SK-N-SH (cell line): ENCODE results near the gene FCHO1. TPM values are rescaled to one million over a fixed set of nuclear protein-coding genes. Genes with fewer than 3 reads are reported as not detected.

Experiments
- CTCF ChIA-PET: fragments of 300-600, 350-600 bp; formaldehyde crosslinking; extraction: SDS; loops from one replicate; lab custom pipeline; 2021; lab: Yijun Ruan, JAX
- POLR2A ChIA-PET: fragments of 350-600 bp; sonication (Branson Sonifier 250); formaldehyde crosslinking; extraction: SDS; loops from one replicate; lab custom pipeline; 2020; ENCODE audit warnings: antibody characterized with exemption, inconsistent platforms; lab: Yijun Ruan, JAX
- DNase-seq: peaks from one replicate; pipeline ENCODE4 v3.0.0; 2012
- H2AFZ ChIP-seq: fragments of 200-600 bp; sonication (generic); 2 replicates; pipeline ENCODE4 v1.8.1; 2016; ENCODE audit warnings: antibody characterized with exemption, mild to moderate bottlenecking, low read depth
- H3F3A ChIP-seq: fragments of 200-600 bp; sonication (generic); replicated peaks from 2 replicates; pipeline ENCODE3; 2016; ENCODE audit warnings: antibody characterized with exemption, mild to moderate bottlenecking; ENCODE audit not compliant: insufficient read depth
- H3K27ac ChIP-seq, 2 experiments: fragments of 200-500 bp in 1 of 2; fragments of 200-600 bp in 1 of 2; sonication (Bioruptor generic) in 1 of 2; sonication (generic), shearing (Covaris generic) in 1 of 2; 2 replicates each; pipeline versions ENCODE4 v1.5.1 to v1.6.1; 2014 to 2016; ENCODE audit warnings: low read depth in 2 of 2, inconsistent platforms in 1 of 2, low read length in 1 of 2, mild to moderate bottlenecking in 1 of 2, mixed read lengths in 1 of 2
- H3K27me3 ChIP-seq: fragments of 200-600 bp; sonication (generic), shearing (Covaris generic); 2 replicates; pipeline ENCODE4 v1.6.1; 2016; ENCODE audit warnings: mixed run types; ENCODE audit not compliant: insufficient read depth
- H3K36me3 ChIP-seq, 2 experiments: fragments of 200-500 bp in 1 of 2; fragments of 200-600 bp in 1 of 2; sonication (Bioruptor generic) in 1 of 2; sonication (generic) in 1 of 2; replicated peaks in 1 of 2; 2 replicates each; pipeline versions ENCODE3 to v1.5.1; 2014 to 2016; ENCODE audit warnings: low read length in 1 of 2, mild to moderate bottlenecking in 1 of 2; ENCODE audit not compliant: insufficient read depth in 2 of 2, control insufficient read depth in 1 of 2
- H3K4me1 ChIP-seq, 2 experiments: fragments of 200-500 bp in 1 of 2; fragments of 200-600 bp in 1 of 2; sonication (Bioruptor generic) in 1 of 2; sonication (generic), shearing (Covaris generic) in 1 of 2; 2 replicates each; pipeline versions ENCODE4 v1.5.1 to v1.6.1; 2014 to 2016; ENCODE audit warnings: low read depth in 1 of 2, low read length in 1 of 2, mixed run types in 1 of 2; ENCODE audit not compliant: insufficient read depth in 2 of 2, control insufficient read depth in 1 of 2
- H3K4me2 ChIP-seq: fragments of 200-600 bp; sonication (generic), shearing (Covaris generic); 2 replicates; pipeline ENCODE4 v1.6.1; 2017; ENCODE audit warnings: mixed run types
- H3K4me3 ChIP-seq, 2 experiments: fragments of 200-500 bp in 1 of 2; fragments of 200-600 bp in 1 of 2; sonication (Bioruptor generic) in 1 of 2; sonication (generic), shearing (Covaris generic) in 1 of 2; 2 replicates each; pipeline versions ENCODE4 v1.5.1 to v1.8.1; 2014 to 2016; ENCODE audit warnings: low read depth in 2 of 2, inconsistent platforms in 1 of 2, low read length in 1 of 2, mild to moderate bottlenecking in 1 of 2, mixed read lengths in 1 of 2, moderate library complexity in 1 of 2
- H3K79me2 ChIP-seq: fragments of 200-600 bp; sonication (generic); 2 replicates; pipeline ENCODE4 v1.8.1; 2017; ENCODE audit warnings: mild to moderate bottlenecking; ENCODE audit not compliant: insufficient read depth
- H3K9ac ChIP-seq: fragments of 200-600 bp; sonication (generic); 2 replicates; pipeline ENCODE4 v1.6.1; 2017; ENCODE audit warnings: mixed run types
- H3K9me2 ChIP-seq: fragments of 200-600 bp; sonication (generic); 2 replicates; pipeline ENCODE4 v1.6.1; 2017; ENCODE audit warnings: mixed run types
- H3K9me3 ChIP-seq: fragments of 200-600 bp; sonication (generic); 2 replicates; pipeline ENCODE4 v1.6.1; 2017; ENCODE audit warnings: mixed run types, mild to moderate bottlenecking, moderate library complexity
- H4K20me1 ChIP-seq: fragments of 200-600 bp; sonication (generic); 2 replicates; pipeline ENCODE4 v1.6.1; 2017; ENCODE audit warnings: mild to moderate bottlenecking, mixed run types; ENCODE audit not compliant: insufficient read depth
- CHD2 ChIP-seq: fragments of 150-350 bp; IDR thresholded peaks from 2 replicates; pipeline ENCODE4 v1.6.1; 2018; ENCODE audit warnings: low read length; ENCODE audit not compliant: partially characterized antibody
- CTCF ChIP-seq: fragments of 200-600 bp; sonication (generic); IDR thresholded peaks from 2 replicates; pipeline ENCODE4 v1.6.1; 2017; ENCODE audit warnings: antibody characterized with exemption, mild to moderate bottlenecking, moderate library complexity
- ELF1 ChIP-seq: IDR thresholded peaks from 2 replicates; pipeline ENCODE4 v1.4.0; 2012
- FOSL2 ChIP-seq: IDR thresholded peaks from 2 replicates; pipeline ENCODE4 v1.4.0; 2012; ENCODE audit warnings: low read depth, mild to moderate bottlenecking, moderate library complexity, borderline replicate concordance
- FOXM1 ChIP-seq: IDR thresholded peaks from 2 replicates; pipeline ENCODE4 v1.4.0; 2012; ENCODE audit warnings: low read depth, mild to moderate bottlenecking
- JUND ChIP-seq: IDR thresholded peaks from 2 replicates; pipeline ENCODE4 v1.4.0; 2012
- MAX ChIP-seq: IDR thresholded peaks from 2 replicates; pipeline ENCODE4 v1.4.0; 2012; ENCODE audit warnings: low read depth
- NFIC ChIP-seq: IDR thresholded peaks from 2 replicates; pipeline ENCODE4 v1.4.0; 2012; ENCODE audit warnings: borderline replicate concordance
- NRF1 ChIP-seq: IDR thresholded peaks from 2 replicates; pipeline ENCODE4 v1.6.1; 2012; ENCODE audit warnings: low read depth, mild to moderate bottlenecking, low read length
- PBX3 ChIP-seq: IDR thresholded peaks from 2 replicates; pipeline ENCODE4; 2012
- POLR2AphosphoS5 ChIP-seq: IDR thresholded peaks from 2 replicates; pipeline ENCODE4 v1.6.1; 2012; ENCODE audit warnings: low read depth, low read length
- RAD21 ChIP-seq: IDR thresholded peaks from 2 replicates; pipeline ENCODE4 v1.6.1; 2012; ENCODE audit warnings: mild to moderate bottlenecking, low read length
- RCOR1 ChIP-seq: fragments of 150-350 bp; IDR thresholded peaks from 2 replicates; pipeline ENCODE4 v1.6.1; 2017; ENCODE audit warnings: antibody characterized with exemption, low read length
- RFX5 ChIP-seq: IDR thresholded peaks from 2 replicates; pipeline ENCODE4 v1.6.1; 2012; ENCODE audit warnings: mild to moderate bottlenecking, improper control_type of control experiment, low read length
- RXRA ChIP-seq: IDR thresholded peaks from 2 replicates; pipeline ENCODE4 v1.4.0; 2012; ENCODE audit warnings: low read depth, mild to moderate bottlenecking, borderline replicate concordance
- SMC3 ChIP-seq: IDR thresholded peaks from 2 replicates; pipeline ENCODE4 v1.6.1; 2012; ENCODE audit warnings: low read depth, low read length, improper control_type of control experiment
- TAF1 ChIP-seq: IDR thresholded peaks from 2 replicates; pipeline ENCODE4 v1.6.1; 2012; ENCODE audit warnings: low read depth, mild to moderate bottlenecking, low read length, moderate library complexity, borderline replicate concordance
- TCF12 ChIP-seq: IDR thresholded peaks from 2 replicates; pipeline ENCODE4 v1.4.0; 2012
- TEAD4 ChIP-seq: IDR thresholded peaks from 2 replicates; pipeline ENCODE4 v1.4.0; 2012; ENCODE audit warnings: mild to moderate bottlenecking, borderline replicate concordance; ENCODE audit not compliant: insufficient read depth
- USF1 ChIP-seq: IDR thresholded peaks from 2 replicates; pipeline ENCODE4 v1.4.0; 2012; ENCODE audit warnings: low read depth, borderline replicate concordance
- ZBTB33 ChIP-seq: IDR thresholded peaks from 2 replicates; pipeline ENCODE4 v1.4.0; 2012; ENCODE audit warnings: low read depth, borderline replicate concordance
- WGBS: methylation state at CpG from one replicate; pipeline ENCODE4 v1.1.6; 2017; ENCODE audit warnings: low lambda C conversion rate; 5-methylcytosine and 5-hydroxymethylcytosine counted together
- polyA plus RNA-seq, 3 experiments: library from polyadenylated mRNA; depleted of rRNA; stranded (reverse); fragments of >200 nt; gene quantifications; 2 replicates each; pipeline ENCODE4 v1.2.3, GENCODE V29; 2012

Gene FCHO1
- polyA plus RNA-seq, 1 of the 3 experiments (the other 2 are of a cell fraction): 0.71 TPM

GRCh38 chr19:17772172-17772571, 20.9 kb downstream of the FCHO1 start:
- 100% methylated on average over 3 of the region's 4 CpGs for WGBS
- ChIA-PET POLR2A (no interaction called here), CTCF (interaction anchor here (0.7 to 1.6 kb wide), 3 partner anchors 12 to 166 kb away, joined by 3 read pairs; no protein-coding TSS in a partner anchor)
- Histone ChIP-seq H3K27me3 (no peaks in the 10 kb centered on the region), H2AFZ (no peak overlapping the region), H4K20me1 (no peaks in the 10 kb centered on the region), H3K9ac (no peak overlapping the region), H3K27ac (no peak overlapping the region), H3K79me2 (no peaks in the 10 kb centered on the region), H3K4me1 (no peaks in the 10 kb centered on the region), H3K4me3 (no peak overlapping the region), H3K9me3 (no peaks in the 10 kb centered on the region), H3K36me3 (no peaks in the 10 kb centered on the region), H3K9me2 (no peaks in the 10 kb centered on the region), H3F3A (no peaks in the 10 kb centered on the region), H3K4me2 (no peak overlapping the region)
- TF ChIP-seq TAF1 (no peak), USF1 (peak; percentile 45; the same call in 1 of the 2 replicates), PBX3 (peak; percentile 55), ELF1 (no peak), TEAD4 (no peak)
- DNase-seq: no peak

- no peak overlapping the region for H3K27ac ChIP-seq
- no peak overlapping the region for H2AFZ ChIP-seq
- peak; percentile 76 for DNase-seq
- no peak overlapping the region; a peak in 1 of 4 replicates for H3K4me3 ChIP-seq
- no peaks in the 10 kb centered on the region for H3K9me2 ChIP-seq
- no peaks in the 10 kb centered on the region for H3K4me1 ChIP-seq
- 49% methylated on average over 10 of the region's 16 CpGs for WGBS
- no peaks in the 10 kb centered on the region for H3K79me2 ChIP-seq
- H3K4me2 ChIP-seq: no peak overlapping the region
- H4K20me1 ChIP-seq: no peaks in the 10 kb centered on the region
- ChIA-PET CTCF (interaction anchor here (0.6 to 3.6 kb wide), 19 partner anchors 8 to 168 kb away, joined by 3 to 24 read pairs (median 3); partner anchors contain the start of gene RPL18A), POLR2A (no interaction called here)
- no peaks in the 10 kb centered on the region for H3K9me3 ChIP-seq
- H3K36me3 ChIP-seq: no peaks in the 10 kb centered on the region
- H3F3A ChIP-seq: no peaks in the 10 kb centered on the region
- no peaks in the 10 kb centered on the region for H3K27me3 ChIP-seq
- H3K9ac ChIP-seq: no peak overlapping the region
- TF ChIP-seq NFIC (no peak), PBX3 (no peak), CHD2 (no peak), JUND (no peak), FOSL2 (no peak), RAD21 (peak; percentile 75), RFX5 (no peak), TEAD4 (no peak), SMC3 (peak; percentile 69), RCOR1 (0 out of 2 replicates have a peak, but pooled peaks have one; percentile 49), TCF12 (no peak), MAX (no peak), ELF1 (no peak), CTCF (peak; percentile 76), ZBTB33 (no peak), NRF1 (no peak), POLR2AphosphoS5 (no peak), RXRA (no peak), FOXM1 (no peak)
These were observed 24.1 kb downstream of the FCHO1 start for GRCh38 chr19:17775245-17775927.
